Left lung (tissue), 10 donors: ENCODE measurements around the gene NUP93. TPM values are rescaled to one million over a fixed set of nuclear protein-coding genes. Genes with fewer than 3 reads are reported as not detected.

Source experiments
- ATAC-seq: fragments of 200-7000 bp; cut with Tn5 transposase; one replicate; pipeline ENCODE4 v1.9.1; 2020; ENCODE audit warnings: moderate library complexity
- DNase-seq, 4 donors: peaks; one replicate each; pipeline ENCODE4 v3.0.0-alpha.2; 2013 to 2020
- H3K27ac ChIP-seq, 2 donors: fragments of 200-600 bp; sonication (generic) in 1 of 2; one replicate each; pipeline versions ENCODE4 v1.5.0 to v1.8.0; 2020 to 2021
- H3K27me3 ChIP-seq, 2 donors: fragments of 200-600 bp; sonication (generic) in 1 of 2; one replicate each; pipeline versions ENCODE4 v1.5.0 to v1.8.0; 2020 to 2021
- H3K36me3 ChIP-seq, 2 donors: fragments of 200-600 bp; sonication (generic) in 1 of 2; one replicate each; pipeline versions ENCODE4 v1.5.0 to v1.8.0; 2020 to 2021
- H3K4me1 ChIP-seq, 2 donors: fragments of 200-600 bp; one replicate each; pipeline ENCODE4 v1.8.0; 2021
- H3K4me3 ChIP-seq, 2 donors: fragments of 200-600 bp; sonication (generic) in 1 of 2; one replicate each; pipeline versions ENCODE4 v1.5.0 to v1.8.0; 2020 to 2021; ENCODE audit warnings: mild to moderate bottlenecking in 1 of 2
- H3K9me3 ChIP-seq, 2 donors: fragments of 200-600 bp; sonication (generic) in 1 of 2; one replicate each; pipeline versions ENCODE4 v1.5.0 to v1.8.0; 2020 to 2021
- intact Hi-C, 2 donors: fragments of 100-400 bp; cut with DNase I; formaldehyde crosslinking; loops; one replicate each; pipeline versions ENCODE4 v1.11.2 to v1.14.2; 2022
- polyA plus RNA-seq, 6 donors: library from polyadenylated mRNA; unstranded; fragments of 120-200 nt; gene quantifications; one replicate each; pipeline ENCODE4 v1.2.1, GENCODE V29; 2013; ENCODE audit not compliant: insufficient read length in 6 of 6
- total RNA-seq, 2 donors: library from RNA; stranded (reverse); fragmentation: NEBNext Ultra II Directional; extraction: Animal tissue kit (Norgen Biotek cat#: 25700); gene quantifications; one replicate each; pipeline ENCODE4 v1.2.1, GENCODE V29; 2021
- TF ChIP-seq, protein P1 (sequence below), 2 donors: fragments of 200-600 bp; sonication (generic) in 1 of 2; IDR thresholded peaks; one replicate each; pipeline versions ENCODE4 v1.5.0 to v1.8.0; 2021; ENCODE audit warnings: antibody characterized with exemption in 2 of 2
- donor health status: DM: no; HTN: yes; CAD: no.
- donor health status: DM: no; HTN: no; CAD: no.

NUP93 gene
- total and polyA plus RNA-seq, 8 donors = 47.1 to 75.9 (median 65.9) TPM

DNA sequence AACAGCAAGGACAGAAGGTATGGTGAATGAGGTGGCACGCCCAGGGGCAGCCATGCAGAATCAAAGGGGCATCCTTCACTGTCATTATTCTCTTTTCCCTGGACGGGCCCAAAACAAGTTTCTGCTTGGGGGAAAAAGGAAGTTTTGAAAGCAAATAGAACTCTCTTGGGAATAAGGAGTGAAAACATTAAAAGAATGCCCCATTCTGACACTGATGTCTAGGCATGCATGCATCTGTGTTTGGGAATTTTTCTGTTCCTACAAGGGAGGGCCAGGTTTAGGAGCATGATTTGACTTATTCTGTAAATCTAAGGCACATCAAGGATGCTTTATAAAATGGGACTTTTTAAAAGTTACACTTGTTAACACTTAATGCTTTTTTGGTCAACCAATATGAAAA, 100.7 kb downstream of the NUP93 start:
- DNase-seq (no peak), ATAC-seq (no peak)
- H3K27me3 ChIP-seq = no peaks in the 10 kb centered on the region
- no peaks in the 10 kb centered on the region for H3K4me1 ChIP-seq
- intact Hi-C loops = no loop called here
- H3K27ac ChIP-seq = no peak overlapping the region
- no peaks in the 10 kb centered on the region for H3K9me3 ChIP-seq
- TF ChIP-seq, protein P1, sequence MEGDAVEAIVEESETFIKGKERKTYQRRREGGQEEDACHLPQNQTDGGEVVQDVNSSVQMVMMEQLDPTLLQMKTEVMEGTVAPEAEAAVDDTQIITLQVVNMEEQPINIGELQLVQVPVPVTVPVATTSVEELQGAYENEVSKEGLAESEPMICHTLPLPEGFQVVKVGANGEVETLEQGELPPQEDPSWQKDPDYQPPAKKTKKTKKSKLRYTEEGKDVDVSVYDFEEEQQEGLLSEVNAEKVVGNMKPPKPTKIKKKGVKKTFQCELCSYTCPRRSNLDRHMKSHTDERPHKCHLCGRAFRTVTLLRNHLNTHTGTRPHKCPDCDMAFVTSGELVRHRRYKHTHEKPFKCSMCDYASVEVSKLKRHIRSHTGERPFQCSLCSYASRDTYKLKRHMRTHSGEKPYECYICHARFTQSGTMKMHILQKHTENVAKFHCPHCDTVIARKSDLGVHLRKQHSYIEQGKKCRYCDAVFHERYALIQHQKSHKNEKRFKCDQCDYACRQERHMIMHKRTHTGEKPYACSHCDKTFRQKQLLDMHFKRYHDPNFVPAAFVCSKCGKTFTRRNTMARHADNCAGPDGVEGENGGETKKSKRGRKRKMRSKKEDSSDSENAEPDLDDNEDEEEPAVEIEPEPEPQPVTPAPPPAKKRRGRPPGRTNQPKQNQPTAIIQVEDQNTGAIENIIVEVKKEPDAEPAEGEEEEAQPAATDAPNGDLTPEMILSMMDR (IDR thresholded peaks at IDR 0.05) = no peak
- H3K36me3 ChIP-seq = peaks cover 0 to 83% of the 10 kb centered on the region in 2 donors
- H3K4me3 ChIP-seq = no peak overlapping the region

GRCh38 chr16:56832768-56833167, 102.8 kb downstream of the NUP93 start:
- peaks cover 0 to 86% of the 10 kb centered on the region in 2 donors for H3K36me3 ChIP-seq
- no peaks in the 10 kb centered on the region for H3K9me3 ChIP-seq
- no peak for ATAC-seq

DNA sequence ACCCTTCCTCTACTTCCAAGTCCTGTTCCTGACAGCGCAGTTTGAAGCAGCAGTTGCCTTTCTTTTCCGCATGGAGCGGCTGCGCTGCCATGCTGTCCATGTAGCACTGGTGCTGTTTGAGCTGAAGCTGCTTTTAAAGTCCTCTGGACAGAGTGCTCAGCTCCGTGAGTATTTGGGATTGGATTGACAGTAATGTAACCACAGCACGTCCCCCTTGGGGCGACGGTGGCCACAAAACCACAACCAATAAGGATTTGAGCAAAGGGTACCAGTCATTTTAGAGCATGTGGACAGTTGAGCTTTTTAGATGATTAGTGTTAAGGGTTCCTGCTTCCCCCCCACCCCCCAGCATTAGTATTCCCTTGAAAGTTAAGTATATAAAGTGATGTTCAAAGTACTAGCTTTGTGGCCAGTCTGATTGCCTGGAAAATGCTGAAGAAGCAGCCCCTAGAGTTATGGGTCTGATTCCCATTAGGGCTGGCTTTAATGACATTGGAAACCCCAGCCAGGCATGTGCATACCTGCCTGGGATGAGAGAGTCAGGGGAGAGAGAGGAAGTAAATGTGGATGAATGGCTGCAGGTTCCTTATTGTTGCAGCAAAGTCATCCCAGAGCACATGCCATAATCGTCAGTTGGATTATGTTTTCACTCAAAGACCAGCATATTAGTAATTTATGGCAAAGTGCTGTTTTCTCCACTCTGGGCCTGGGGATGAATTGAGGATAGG, 103.5 kb downstream of the NUP93 start:
- no peak for ATAC-seq
- Histone ChIP-seq H3K4me3 (no peak overlapping the region), H3K27ac (no peak overlapping the region), H3K4me1 (peaks cover 0 to 2% of the 10 kb centered on the region in 2 donors), H3K9me3 (no peaks in the 10 kb centered on the region), H3K27me3 (no peaks in the 10 kb centered on the region), H3K36me3 (peaks cover 0 to 92% of the 10 kb centered on the region in 2 donors)
- TF ChIP-seq, protein P1 (IDR thresholded peaks at IDR 0.05) = no peak
- intact Hi-C loops = no loop called here
- DNase-seq = no peak

More at GRCh38 chr16:56832768-56833167, 102.8 kb downstream of the NUP93 start:
- no peak overlapping the region for H3K27ac ChIP-seq
- H3K27me3 ChIP-seq = no peaks in the 10 kb centered on the region
- peaks cover 0 to 2% of the 10 kb centered on the region in 2 donors for H3K4me1 ChIP-seq
- intact Hi-C loops = no loop called here
- no peak overlapping the region for H3K4me3 ChIP-seq
- TF ChIP-seq, protein P1 (IDR thresholded peaks at IDR 0.05) = no peak
- no peak for DNase-seq

DNA sequence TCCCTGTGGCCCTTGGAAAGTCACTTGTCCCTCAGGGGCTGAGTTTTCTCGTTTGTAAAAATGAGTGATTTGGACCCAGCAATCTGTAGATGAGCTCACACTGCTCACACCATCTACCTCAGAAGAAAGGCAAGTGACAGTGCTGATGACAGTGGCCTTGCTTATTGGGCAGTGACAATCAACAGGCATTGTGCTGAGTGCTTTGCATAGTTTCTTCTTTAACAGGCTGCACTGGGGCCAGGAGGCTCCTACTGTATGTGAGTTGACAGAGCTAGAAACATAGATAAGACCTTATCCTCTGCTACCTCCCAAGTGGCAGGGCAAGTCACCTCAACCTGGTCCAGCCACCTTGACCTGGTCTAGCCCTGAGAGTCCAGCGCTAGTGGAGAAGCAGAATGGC, 105.4 kb downstream of the NUP93 start:
- DNase-seq = no peak
- H3K36me3 ChIP-seq = peaks cover 0 to 94% of the 10 kb centered on the region in 2 donors
- TF ChIP-seq, protein P1 (IDR thresholded peaks at IDR 0.05) = no peak
- H3K27ac ChIP-seq = no peak overlapping the region
- no peaks in the 10 kb centered on the region for H3K9me3 ChIP-seq
- intact Hi-C loops = no loop called here
- peaks cover 2 to 8% of the 10 kb centered on the region in 2 donors for H3K4me1 ChIP-seq
- no peak overlapping the region for H3K4me3 ChIP-seq
- no peaks in the 10 kb centered on the region for H3K27me3 ChIP-seq
- no peak for ATAC-seq

GRCh38 chr16:56836410-56837230, 106.7 kb downstream of the NUP93 start:
- peak in 1 of 4 donors; percentile 59 for DNase-seq
- intact Hi-C loops = no loop called here
- H3K36me3 ChIP-seq = peaks cover 0 to 96% of the 10 kb centered on the region in 2 donors
- TF ChIP-seq, protein P1 (IDR thresholded peaks at IDR 0.05) = no peak
- no peak overlapping the region for H3K4me3 ChIP-seq
- H3K4me1 ChIP-seq = peaks cover 2 to 8% of the 10 kb centered on the region in 2 donors
- peak overlapping the region; percentile 3 to 55 for H3K27ac ChIP-seq
- peak; percentile 80 for ATAC-seq
- no peaks in the 10 kb centered on the region for H3K27me3 ChIP-seq
- no peaks in the 10 kb centered on the region for H3K9me3 ChIP-seq
